Measurements from ENCODE around the gene RBMS3.
A peak's percentile ranks its signal among the peaks of the same experiment; 100 is the strongest.
"Not testable (repeated sequence)": the region's sequence is repeated elsewhere in the genome, so short reads cannot be mapped to it uniquely, and the experiment has no call there.

The RBMS3 gene

DNA sequence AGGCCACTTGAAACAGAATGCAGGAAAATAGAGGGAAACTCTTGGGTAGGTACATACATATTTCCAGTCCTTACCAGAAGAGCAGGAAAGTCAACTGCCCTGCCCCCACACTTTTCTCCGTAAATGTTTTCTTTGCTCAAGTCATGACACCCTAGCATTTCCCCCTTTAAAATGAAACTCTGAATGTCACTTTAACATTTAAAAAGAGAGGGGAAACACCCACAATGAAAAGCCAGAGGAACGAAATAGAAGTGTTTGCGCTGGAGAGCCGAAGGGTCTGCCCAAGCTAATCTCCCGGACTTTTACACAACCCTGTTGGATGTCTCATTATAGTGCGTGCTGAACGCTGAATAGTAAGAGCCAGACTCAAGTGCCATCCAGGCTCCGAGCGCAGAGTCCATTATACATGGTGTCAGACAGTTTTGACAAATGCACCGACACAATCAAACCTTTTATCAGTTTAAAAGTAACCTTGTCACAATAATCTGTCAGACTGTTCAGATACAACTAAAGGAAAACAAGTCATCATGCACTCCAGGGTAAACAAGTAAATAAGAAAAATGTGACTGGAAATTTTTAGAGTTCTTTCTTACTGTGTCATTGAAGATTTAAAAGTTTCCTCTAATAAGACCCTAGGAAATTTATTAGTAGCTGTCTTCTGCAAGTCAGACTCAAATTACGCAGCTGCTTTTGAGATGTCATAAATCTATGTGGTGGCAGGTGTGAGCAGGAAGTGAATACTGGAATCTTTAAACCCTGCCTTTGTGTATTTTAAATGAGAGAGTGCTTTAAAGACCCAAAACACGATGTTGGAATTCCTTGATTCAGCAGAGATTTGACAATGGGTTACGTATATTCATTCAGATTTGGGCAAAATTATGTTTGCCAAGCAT is 159.8 kb downstream of the RBMS3 start:
- DNase-seq = peak; percentile 78

DNA sequence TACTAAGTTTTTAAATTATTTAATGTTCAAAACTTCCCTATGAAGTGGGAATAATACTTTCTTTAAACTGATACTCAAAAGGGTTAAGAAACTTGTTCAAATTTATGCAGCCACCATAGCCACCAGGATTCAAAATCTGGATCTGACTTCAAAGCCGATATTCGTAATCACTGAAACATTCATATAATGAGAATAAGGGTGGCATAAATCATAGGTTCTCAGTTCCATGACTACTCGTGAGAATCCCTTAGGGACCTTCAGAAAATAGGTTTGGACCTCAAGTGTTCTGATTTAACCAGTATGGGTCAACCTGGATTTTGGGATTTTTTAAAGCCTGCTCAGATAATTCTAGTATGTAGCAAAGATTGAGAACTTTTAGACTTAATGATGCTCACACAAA is 160.6 kb downstream of the RBMS3 start:
- DNase-seq = no peak

DNA sequence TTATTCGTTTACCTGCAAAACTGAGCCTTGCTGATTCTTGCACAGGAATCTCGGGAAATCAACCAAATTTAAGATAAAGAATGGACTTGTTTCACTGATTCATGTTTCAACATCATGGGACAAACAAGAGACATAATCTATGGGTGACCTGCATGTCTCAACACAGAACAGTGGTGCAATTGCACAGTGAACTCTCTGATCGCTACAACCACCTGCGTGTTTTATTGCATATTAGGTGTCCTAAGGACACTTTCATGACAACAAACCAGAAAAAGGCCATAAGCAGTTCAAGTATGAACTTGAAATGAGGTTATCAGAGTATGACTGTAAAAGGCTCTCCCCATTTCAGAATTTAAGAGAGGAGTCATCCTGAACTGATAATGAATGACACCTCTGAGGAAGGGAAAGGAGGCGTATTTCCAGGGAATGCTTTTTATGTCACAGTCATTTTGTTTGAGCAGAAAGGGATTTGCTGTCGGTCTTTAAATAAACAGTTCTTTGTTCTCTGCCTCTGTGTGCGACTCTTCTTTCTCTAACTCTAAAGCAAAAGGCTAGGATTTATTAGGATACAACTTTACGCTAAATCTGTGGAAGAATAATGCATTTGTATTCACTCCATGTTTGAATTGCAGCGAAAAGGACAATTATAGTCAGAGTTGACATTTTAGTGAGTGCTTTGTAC is 167.2 kb downstream of the RBMS3 start:
- DNase-seq = no peak

DNA sequence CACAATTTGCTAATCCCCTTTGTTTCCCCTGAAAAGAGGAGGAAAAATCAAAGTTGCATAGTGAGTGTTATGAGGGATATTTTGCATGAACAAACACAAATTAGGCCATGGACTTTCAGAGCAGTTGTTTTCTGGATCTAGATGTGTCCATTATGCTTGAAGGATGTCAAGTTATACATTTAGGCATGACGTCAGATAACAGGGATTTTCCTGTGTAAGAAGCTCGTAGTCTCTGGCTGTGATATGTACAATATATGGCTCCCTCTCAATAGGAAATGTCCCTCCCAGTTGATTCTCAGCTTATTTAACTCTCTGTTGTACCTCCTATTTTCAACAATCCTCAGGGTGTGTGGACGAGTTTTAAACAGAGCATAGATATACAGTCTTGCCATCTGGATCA is 171.0 kb downstream of the RBMS3 start:
- DNase-seq = no peak

DNA sequence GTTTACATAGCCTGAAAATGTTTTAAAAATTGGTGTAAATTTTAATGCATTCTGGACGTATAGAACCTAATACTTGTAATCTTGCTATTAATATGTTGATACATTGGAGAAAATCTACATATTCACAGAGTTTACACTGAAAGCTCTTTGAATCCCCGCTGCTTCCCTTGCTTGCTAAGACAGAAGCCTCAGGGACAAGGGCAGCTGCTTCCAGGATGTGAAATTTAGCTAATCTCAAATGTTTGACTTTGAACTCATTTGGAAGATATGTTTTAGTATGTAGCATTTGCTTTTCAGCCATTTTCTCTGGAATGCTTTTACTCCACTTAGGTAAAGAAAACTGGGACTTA is 172.0 kb downstream of the RBMS3 start:
- DNase-seq = no peak

DNA sequence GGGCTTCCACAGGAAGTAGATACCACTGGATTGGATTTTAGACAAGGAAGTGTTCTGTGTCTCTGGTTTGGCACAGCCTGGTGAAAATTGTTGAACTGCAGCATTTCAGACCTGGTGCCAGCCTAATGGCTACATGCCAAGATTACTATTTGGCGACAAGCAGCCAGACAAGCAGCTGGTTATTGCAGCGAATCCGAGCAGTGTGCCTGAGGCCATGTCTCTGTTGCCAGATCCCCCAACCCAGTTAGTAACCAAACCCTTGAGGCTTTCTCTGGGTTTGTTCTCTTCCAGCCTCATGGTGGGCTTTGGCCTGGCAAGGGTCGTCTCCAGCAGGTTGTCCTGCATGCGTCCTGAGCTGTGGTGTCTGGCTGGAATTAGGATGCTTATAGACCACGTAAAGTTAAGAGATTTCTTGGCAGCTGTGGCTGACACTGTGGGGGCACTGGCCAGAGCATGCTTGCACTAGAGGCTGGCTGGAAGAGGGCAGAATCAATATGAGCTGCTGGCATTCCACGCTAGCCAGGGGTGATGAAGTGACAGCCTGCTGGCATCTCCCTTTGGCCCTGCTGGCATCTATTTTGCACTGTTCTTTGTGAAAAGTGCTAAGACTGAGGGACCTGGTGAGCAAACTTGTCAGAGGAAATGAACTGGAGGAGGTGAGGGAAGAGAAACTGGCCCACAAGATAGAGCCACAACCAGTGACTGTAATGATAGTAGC is 172.6 kb downstream of the RBMS3 start:
- DNase-seq = peak; percentile 92

DNA sequence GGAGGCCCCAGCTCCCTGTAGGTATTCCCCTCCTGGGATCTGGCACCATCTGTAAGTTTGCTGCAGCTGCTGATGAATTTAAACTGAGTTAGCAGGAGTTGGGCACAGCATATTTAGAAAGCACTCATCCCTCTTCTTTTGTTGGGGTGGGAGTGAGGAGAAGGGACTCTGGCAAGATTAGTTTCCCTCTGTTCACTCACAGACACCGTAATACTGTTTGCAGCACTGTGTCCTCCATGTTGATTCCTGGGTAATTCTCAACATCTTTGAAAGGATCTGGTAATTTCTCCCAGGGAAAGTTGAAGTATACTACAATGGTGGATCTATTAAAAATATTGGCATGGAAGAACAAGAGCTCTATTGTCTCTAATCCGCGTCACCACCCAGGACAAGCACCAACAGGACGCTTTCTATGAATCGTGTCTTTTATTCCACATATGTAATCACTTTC is 173.3 kb downstream of the RBMS3 start:
- no peak for DNase-seq

DNA sequence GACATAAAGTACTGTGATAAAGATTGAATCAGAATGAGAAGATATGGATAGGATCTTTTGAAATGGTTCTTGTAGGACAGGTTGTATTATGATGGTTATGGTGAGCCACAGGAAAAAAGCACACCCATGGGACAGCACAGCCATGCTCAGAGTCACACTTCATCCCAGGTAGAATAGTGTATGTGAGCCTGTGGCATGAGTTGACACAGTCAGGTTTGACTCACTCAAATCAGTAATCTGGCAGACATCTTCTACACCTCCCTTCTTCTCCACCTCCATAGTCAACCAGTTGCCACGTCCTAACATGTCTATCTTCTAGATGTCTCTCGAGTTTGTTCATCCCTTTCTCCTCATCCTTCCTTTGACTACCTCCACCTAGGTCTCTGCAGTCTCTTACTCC is 176.0 kb downstream of the RBMS3 start:
- DNase-seq = no peak

DNA sequence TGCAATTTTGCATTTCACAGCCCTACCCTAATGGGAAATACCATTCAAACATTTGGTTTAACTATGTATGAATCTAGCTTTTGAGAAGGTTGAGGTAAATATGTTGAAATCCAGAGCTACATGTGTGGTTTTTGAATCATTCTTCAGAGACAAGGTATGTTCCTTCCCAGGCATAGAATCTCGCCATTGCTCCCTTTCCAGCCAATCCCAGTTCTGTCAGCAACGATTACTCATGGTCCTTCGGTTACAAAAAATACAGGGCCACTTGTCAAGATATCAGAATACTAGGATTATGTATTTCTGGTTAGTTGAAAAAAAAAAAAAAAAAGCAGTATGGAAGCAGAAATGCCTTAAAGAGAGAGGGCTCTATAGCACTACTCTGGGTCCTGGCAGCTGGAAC is 182.4 kb downstream of the RBMS3 start:
- no peak for DNase-seq

DNA sequence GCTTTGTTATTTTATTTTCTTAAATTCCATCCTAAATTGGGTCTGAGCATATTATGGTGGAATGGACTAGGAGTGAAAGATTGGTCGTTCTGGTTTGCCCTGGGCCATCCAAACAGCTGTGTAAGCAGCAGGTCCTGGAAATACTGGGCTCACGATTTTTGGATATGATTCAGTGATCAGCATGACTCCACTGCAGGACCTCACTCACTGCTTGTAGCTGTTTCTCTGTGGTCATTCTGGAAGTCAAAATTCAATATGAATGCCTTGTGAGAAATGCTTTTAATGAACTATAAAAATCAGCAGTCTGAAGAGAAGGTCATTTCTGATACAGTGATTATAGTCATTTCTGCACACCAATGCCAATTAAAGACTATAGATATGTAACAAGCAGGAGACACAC is 185.0 kb downstream of the RBMS3 start:
- no peak for DNase-seq

DNA sequence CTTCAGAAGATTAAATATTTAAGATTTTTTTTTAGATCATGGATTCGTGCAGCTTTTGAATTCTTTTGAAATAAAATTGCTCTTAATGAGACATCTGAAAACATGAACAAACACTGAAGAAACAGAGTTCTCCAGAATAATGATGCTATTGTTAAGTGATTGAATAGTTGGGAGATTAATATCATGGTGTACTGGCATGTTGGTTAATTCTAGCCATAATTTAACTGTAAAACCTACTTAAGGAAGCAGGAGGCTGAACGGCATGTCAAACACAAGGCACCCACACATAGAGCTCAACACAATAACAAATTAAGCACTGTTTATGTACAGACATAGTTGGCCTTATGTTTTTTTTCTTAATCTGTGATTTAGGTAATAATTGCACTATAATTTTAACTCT is 185.6 kb downstream of the RBMS3 start:
- DNase-seq = no peak

DNA sequence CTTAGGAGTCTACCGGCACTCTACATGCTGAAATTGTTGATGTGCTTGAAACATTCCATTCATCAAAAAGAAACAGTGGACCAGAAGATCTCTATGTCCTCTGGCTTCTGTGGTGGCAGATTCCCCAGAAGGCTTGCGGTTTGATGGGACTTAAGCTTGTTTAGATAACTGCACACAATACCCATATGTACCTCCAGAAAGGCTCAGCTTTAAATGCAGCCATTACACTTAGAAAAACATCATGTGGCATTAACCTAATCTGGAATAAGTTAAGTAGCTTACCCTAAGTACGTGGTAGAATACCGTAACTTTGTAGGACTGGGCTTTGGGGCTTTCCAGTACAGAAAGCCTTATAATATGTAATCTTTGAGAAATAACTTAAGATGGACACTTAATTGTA is 187.3 kb downstream of the RBMS3 start:
- DNase-seq = no peak

DNA sequence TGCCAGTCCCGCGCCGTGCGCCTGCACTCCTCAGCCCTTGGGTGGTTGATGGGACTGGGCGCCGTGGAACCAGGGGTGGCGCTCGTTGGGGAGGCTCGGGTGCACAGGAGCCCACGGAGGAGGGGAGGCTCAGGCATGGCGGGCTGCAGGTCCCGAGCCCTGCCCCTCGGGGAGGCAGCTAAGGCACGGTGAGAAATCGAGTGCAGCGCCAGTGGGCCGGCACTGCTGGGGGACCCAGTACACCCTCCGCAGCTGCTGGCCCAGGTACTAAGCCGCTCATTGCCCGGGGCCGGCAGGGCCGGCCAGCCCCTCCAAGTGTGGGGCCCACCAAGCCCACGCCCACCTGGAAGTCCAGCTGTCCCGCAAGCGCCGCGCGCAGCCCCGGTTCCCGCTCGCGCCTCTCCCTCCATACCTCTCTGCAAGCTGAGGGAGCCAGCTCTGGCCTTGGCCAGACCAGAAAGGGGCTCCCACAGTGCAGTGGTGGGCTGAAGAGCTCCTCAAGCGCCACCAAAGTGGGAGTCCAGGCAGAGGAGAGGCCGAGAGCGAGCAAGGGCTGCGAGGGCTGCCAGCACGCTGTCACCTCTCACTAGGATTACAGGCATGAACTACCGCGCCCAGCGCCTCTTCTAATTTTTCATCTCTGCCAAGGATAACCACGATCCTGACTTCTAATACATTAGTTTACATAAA is 192.8 kb downstream of the RBMS3 start:
- not testable (repeated sequence) for DNase-seq

DNA sequence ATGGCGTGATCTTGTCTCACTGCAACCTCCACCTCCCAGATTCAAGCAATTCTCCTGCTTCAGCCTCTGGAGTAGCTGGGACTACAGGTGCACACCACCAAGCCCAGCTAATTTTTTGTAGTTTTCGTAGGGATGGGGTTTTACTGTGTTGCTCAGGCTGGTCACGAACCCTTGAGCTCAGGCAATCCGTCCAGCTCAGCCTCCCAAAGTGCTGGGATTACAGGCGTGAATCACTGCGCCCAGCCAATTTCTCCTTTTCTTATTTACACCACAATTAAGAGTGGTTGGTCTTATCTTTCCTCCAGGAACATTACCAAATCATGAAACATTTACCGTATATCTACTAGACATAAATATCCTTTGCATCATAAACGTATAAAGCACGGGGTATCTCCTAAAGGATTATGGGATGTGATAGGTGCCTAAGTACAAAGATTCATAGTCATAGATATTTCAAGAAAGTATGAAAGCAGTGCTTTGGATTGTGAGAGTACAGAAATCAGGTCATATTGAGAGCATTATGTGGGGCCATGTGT is 194.5 kb downstream of the RBMS3 start:
- DNase-seq = no peak

DNA sequence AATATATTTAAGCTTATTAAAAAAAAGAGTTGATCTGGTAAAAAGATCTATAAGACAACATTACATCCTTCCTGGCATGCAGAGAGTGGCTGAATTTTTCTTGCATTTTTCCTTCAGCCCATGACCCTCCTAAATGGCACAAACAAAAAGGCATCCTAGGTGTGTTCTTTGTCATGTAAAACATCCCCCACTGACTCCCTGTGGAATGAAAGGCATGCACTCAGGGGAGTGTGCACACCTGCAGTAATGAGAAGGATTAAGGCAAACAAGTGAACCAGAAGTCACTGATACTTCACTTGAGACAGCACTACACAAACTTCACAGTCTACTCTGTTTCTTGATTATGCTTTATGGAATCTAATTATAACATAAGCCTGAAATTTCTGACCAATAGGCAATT is 195.0 kb downstream of the RBMS3 start:
- DNase-seq = no peak

DNA sequence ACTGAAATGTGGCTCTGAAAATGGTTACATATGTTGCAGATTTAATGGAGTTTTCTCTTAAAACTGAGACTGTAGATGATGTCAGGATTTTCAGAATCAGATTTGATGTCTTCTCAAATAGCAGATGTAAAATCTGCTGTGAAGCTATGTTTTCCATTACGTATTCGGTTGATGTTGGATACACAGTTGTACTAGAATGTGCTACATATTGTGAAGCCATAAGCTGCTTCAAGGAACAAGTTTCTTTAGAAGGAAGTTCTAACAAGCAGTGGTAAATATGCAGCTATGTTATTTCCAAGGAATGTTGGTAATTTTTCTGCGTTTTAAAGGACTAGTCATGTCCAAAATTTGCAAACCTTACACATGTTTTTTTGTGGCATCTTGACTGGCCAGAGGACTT is 197.7 kb downstream of the RBMS3 start:
- no peak for DNase-seq

DNA sequence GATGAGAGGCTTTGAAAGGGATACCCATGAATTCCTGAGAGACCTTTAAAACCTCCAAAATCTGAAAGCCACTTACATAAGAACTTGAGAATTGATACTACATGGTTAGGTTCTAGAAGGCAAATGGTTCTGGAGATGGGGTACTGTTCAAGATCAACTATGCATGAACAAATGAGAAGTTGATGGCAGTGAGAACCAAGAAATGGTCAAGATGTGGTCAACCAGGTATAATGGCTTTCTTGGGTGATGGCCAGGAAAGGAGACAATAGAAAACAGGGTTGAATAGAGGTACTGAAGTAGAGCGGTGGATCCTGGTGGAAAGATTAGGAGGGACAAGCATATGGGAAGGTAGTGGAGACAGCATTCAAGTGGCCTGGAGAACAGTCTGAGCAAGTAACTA is 200.4 kb downstream of the RBMS3 start:
- DNase-seq = no peak

DNA sequence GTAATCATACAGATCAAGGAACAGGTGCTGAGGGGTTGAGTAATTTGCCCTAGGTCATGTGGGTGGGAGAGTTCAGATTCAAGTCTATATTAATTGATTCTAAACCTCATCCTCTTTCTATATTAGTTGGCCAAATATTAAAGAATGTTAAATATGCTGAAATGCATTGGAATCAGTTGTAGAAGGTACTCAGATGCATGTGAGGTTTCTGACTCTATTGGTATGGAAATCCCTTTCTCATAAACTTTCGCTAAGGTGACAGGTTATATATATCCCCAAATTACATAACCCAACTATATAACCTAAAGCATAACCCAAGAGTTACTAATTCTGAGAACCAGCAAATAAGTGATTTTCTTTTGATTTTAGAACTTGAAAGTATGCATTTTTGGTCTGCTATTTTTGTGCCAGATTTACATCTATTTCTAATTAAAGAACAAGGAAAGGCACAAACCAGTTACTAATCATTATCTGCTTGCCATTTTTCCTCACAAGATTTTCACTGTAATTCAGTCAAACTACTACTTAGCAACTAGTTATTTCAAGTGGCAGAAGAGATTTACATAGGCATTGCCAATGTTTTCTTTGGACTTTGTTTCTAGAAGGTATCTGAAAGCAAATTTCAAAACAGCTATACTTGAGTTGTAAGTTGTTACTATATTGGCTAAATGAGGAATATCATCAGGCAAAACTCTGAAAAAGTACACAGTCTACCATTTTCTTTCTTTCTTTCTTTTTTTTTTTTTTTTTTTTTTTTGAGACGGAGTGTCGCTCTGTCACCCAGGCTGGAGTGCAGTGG is 201.3 kb downstream of the RBMS3 start:
- no peak for DNase-seq

DNA sequence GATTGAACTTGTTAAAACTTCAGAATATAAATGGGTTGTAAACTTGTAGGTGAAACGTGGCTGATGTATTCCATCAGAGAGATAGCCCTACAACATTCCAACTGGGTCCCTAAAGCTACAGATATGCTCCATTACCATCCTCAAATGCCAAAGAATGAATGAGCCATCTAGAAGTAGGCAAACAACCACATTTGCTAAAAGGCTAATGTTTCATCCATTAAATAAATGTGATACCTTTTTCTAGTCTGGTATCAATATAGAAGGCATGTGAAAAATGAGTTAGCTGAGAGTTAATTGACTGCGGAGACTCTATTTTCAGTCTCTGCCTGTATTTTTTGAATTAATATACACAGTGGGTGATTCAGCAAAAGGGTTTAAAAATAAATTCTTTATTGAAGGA is 203.8 kb downstream of the RBMS3 start:
- DNase-seq = no peak

DNA sequence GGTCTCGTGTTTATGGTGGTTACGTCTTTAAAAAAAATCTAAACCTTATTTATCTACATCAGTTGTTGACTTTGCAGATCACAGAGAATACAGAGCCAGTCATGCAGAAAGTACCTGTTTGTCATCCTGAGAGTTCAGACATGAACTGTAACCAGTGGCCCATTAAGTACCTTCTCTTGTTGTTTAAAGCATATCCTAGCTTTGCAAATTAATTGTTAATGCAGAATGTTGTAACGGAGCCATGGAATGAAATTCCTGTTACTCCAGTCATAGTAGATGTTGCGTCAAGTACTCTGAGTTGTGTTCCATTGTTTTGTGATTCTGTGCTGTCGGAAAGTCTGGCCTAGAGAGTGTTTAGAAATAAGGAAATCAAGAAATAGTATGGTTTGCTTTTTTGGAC is 205.2 kb downstream of the RBMS3 start:
- peak; percentile 66 for DNase-seq

DNA sequence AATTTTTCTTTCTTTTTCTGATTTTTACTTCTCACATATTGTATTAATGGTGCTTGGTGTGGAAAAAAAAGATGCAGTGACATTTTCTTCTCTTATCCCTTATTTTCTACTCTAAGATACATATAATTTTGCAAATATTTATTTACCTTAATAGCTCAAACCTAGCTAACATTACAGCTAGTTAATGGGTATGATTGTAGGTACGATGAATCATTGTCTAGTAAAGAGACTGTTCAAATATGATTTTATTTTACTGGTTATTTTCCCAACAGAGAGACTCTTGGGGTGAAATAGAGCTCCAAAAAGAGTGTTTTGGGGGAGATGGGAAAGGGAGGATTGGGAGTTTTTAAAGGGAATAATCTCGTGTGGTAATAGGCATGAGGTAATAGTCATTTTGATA is 206.0 kb downstream of the RBMS3 start:
- DNase-seq = no peak

DNA sequence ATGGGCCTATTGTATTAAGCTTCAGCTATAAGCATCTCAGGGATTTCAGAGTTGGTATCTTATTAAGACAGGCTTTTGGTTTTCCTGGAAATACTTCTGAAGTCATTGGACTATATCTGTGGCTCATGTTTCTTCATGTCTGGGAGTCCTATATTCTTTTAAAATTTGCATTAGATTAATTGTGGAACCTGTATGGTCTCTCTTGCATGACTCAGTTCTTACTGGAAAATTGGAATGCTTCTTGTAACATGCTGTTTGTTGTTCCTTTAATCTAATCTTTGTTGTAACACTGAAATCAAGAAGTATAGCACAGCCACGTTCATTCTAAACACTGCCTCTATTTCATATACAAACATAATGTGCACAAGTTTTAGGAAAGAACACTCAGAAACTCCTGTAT is 208.1 kb downstream of the RBMS3 start:
- no peak for DNase-seq

All from NCI-H2029 (cell line).